ENCODE data around the gene PHF20.
"Not testable (repeated sequence)": the region's sequence is repeated elsewhere in the genome, so short reads cannot be mapped to it uniquely, and the experiment has no call there.

Gene PHF20

DNA sequence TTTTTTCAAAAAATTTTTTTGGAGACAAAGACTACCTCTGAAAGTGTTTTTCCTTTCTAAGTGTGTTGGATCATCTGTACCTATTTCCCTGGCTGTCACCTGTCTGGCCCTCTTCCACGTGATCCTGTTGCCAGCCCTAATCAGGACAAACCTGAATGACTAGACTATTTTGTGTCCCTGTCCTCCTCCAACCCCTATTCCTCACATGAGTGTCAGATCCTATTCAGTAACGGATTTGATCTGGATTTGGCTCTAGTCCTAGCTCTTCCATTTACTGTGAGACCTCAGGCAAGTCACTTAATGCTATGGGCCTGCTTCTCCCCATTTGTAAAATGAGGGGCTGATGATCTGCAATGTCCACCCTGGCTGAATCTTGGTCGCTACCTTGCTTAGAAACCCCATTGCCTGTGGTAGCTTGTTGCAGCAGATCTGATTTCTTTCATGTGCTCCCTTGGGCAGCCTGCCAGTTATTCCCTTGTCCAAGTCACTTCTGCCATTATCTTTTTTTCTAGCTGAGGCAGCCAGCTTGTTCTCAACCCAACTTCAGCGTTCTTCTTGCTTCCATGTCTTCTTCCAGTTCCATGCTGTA lies 4.8 kb downstream of the PHF20 start:
- TF ChIP-seq, protein P1, sequence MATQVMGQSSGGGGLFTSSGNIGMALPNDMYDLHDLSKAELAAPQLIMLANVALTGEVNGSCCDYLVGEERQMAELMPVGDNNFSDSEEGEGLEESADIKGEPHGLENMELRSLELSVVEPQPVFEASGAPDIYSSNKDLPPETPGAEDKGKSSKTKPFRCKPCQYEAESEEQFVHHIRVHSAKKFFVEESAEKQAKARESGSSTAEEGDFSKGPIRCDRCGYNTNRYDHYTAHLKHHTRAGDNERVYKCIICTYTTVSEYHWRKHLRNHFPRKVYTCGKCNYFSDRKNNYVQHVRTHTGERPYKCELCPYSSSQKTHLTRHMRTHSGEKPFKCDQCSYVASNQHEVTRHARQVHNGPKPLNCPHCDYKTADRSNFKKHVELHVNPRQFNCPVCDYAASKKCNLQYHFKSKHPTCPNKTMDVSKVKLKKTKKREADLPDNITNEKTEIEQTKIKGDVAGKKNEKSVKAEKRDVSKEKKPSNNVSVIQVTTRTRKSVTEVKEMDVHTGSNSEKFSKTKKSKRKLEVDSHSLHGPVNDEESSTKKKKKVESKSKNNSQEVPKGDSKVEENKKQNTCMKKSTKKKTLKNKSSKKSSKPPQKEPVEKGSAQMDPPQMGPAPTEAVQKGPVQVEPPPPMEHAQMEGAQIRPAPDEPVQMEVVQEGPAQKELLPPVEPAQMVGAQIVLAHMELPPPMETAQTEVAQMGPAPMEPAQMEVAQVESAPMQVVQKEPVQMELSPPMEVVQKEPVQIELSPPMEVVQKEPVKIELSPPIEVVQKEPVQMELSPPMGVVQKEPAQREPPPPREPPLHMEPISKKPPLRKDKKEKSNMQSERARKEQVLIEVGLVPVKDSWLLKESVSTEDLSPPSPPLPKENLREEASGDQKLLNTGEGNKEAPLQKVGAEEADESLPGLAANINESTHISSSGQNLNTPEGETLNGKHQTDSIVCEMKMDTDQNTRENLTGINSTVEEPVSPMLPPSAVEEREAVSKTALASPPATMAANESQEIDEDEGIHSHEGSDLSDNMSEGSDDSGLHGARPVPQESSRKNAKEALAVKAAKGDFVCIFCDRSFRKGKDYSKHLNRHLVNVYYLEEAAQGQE (IDR thresholded peaks at IDR 0.05; ENCODE audit: insufficient replicate concordance, low read depth) = no peak
- no peak for TF ChIP-seq GABPA (IDR thresholded peaks at IDR 0.05; ENCODE audit: low read depth)
- TF ChIP-seq POLR2AphosphoS5 (IDR thresholded peaks at IDR 0.05; ENCODE audit: low read depth) = no peak
- TF ChIP-seq, protein P2, sequence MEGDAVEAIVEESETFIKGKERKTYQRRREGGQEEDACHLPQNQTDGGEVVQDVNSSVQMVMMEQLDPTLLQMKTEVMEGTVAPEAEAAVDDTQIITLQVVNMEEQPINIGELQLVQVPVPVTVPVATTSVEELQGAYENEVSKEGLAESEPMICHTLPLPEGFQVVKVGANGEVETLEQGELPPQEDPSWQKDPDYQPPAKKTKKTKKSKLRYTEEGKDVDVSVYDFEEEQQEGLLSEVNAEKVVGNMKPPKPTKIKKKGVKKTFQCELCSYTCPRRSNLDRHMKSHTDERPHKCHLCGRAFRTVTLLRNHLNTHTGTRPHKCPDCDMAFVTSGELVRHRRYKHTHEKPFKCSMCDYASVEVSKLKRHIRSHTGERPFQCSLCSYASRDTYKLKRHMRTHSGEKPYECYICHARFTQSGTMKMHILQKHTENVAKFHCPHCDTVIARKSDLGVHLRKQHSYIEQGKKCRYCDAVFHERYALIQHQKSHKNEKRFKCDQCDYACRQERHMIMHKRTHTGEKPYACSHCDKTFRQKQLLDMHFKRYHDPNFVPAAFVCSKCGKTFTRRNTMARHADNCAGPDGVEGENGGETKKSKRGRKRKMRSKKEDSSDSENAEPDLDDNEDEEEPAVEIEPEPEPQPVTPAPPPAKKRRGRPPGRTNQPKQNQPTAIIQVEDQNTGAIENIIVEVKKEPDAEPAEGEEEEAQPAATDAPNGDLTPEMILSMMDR (IDR thresholded peaks at IDR 0.05; ENCODE audit: insufficient read depth, low read length) = no peak
- no peak for TF ChIP-seq SPI1 (IDR thresholded peaks at IDR 0.05; ENCODE audit: borderline replicate concordance, low read depth)
- no peaks in the 10 kb centered on the region for H3K27me3 ChIP-seq (ENCODE audit: insufficient read depth, poor library complexity, severe bottlenecking)
- H3K4me3 ChIP-seq (replicated peaks; ENCODE audit: insufficient read depth, low read length) = no peak overlapping the region
- DNase-seq (ENCODE audit: low read depth in 1 of 2, low spot score in 1 of 2) = no peak
- no peak overlapping the region for H3K27ac ChIP-seq (replicated peaks)

DNA sequence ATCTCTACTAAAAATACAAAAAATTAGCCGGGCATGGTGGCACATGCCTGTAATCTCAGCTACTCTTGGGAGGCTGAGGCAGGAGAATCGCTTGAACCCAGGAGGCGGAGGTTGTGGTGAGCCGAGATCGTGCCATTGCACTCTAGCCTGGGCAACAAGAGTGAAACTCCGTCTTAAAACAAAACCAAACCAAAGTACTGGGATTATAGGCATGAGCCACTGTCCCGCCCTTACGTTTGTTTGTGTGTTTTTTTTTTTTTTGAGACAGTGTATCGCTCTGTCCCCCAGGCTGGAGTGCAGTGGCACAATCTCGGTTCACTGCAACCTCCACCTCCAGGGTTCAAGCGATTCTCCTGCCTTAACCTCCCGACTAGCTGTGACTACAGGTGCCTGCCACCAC lies 12.0 kb downstream of the PHF20 start:
- H3K27ac ChIP-seq (replicated peaks); H3K4me3 ChIP-seq (replicated peaks; ENCODE audit: insufficient read depth, low read length); DNase-seq (ENCODE audit: low read depth in 1 of 2, low spot score in 1 of 2); H3K27me3 ChIP-seq (ENCODE audit: insufficient read depth, poor library complexity, severe bottlenecking): not testable (repeated sequence)

DNA sequence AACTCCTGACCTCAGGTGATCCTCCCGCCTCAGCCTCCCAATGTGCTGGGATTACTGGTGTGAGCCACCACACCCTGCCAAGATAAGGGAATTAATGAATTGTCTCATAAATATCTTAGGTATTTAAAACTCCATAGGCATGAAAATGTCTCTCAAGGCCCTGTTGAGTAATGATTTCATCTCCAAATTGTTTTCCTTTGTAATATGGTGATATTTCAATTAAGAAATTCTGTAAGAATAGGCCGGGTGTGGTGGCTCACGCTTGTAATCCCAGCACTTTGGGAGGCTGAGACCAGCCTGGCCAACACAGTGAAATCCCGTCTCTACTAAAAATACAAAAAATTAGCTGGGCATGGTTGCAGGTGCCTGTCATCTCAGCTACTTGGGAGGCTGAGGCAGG lies 13.7 kb downstream of the PHF20 start:
- DNase-seq (ENCODE audit: low read depth in 1 of 2, low spot score in 1 of 2); H3K27me3 ChIP-seq (ENCODE audit: insufficient read depth, poor library complexity, severe bottlenecking); H3K4me3 ChIP-seq (replicated peaks; ENCODE audit: insufficient read depth, low read length); H3K27ac ChIP-seq (replicated peaks): not testable (repeated sequence)

DNA sequence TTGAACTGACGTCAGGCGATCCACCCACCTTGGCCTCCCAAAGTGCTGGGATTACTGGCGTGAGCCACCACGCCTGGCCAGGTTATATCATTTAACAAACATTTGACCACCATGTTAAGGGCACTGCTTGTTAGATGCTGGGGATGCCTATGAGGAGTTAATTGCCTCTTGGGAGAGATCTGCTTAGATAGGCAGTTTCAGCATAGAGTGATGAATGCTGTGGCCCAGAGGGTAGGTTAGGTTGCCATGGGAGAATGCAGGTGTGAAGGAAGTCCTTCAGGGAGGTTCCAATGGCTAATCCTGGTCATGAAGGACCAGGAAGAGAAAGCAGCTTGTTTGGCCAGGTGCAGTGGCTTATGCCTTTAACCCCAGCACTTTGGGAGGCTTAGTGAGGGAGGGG lies 17.0 kb downstream of the PHF20 start:
- DNase-seq (ENCODE audit: low read depth in 1 of 2, low spot score in 1 of 2) = no peak
- no peaks in the 10 kb centered on the region for H3K27me3 ChIP-seq (ENCODE audit: insufficient read depth, poor library complexity, severe bottlenecking)
- no peak for TF ChIP-seq POLR2AphosphoS5 (IDR thresholded peaks at IDR 0.05; ENCODE audit: low read depth)
- TF ChIP-seq, protein P1 (IDR thresholded peaks at IDR 0.05; ENCODE audit: insufficient replicate concordance, low read depth) = no peak
- TF ChIP-seq GABPA (IDR thresholded peaks at IDR 0.05; ENCODE audit: low read depth) = no peak
- H3K27ac ChIP-seq (replicated peaks) = no peak overlapping the region
- no peak overlapping the region for H3K4me3 ChIP-seq (replicated peaks; ENCODE audit: insufficient read depth, low read length)

DNA sequence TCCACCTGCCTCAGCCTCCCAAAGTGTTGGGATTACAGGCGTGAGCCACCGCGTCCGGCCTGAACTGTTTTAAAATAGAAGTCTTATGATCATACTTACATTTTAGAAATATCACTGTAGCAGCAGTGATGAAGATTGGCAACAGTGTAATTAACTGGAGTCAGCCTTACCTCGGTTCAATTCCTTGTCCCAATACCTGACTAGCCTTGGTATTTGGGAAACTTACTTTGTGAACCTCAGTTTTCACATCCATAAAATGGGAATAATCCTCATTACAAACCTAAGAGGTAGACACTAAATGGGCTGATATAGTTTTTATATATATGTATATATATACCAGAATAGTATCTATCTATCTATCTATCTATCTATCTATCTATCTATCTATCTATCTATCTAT lies 19.3 kb downstream of the PHF20 start:
- Histone ChIP-seq H3K27ac (replicated peaks) (no peak overlapping the region), H3K27me3 (ENCODE audit: insufficient read depth, poor library complexity, severe bottlenecking) (no peaks in the 10 kb centered on the region), H3K4me3 (replicated peaks; ENCODE audit: insufficient read depth, low read length) (no peak overlapping the region)
- DNase-seq (ENCODE audit: low read depth in 1 of 2, low spot score in 1 of 2) = no peak
- no peak for TF ChIP-seq GABPA (IDR thresholded peaks at IDR 0.05; ENCODE audit: low read depth)
- no peak for TF ChIP-seq SPI1 (IDR thresholded peaks at IDR 0.05; ENCODE audit: borderline replicate concordance, low read depth)
- TF ChIP-seq, protein P1 (IDR thresholded peaks at IDR 0.05; ENCODE audit: insufficient replicate concordance, low read depth) = no peak
- no peak for TF ChIP-seq POLR2AphosphoS5 (IDR thresholded peaks at IDR 0.05; ENCODE audit: low read depth)
- TF ChIP-seq, protein P2 (IDR thresholded peaks at IDR 0.05; ENCODE audit: insufficient read depth, low read length) = no peak

Measured in HL-60 (cell line).